Bone marrow (tissue), 2 donors: ENCODE measurements around the gene DCTN3.
"Not testable (repeated sequence)": the region's sequence is repeated elsewhere in the genome, so short reads cannot be mapped to it uniquely, and the experiment has no call there.

Experiments
- DNase-seq, 2 donors: peaks; one replicate each; lab custom pipeline; 2025; lab: John Stamatoyannopoulos, UW

The DCTN3 gene

GRCh38 chr9:34646211-34647083 is 26.2 kb upstream of the DCTN3 start, which contains the start of gene GALT:
TSS of gene GALT (plus strand) at chr9:34646675. CDS start at chr9:34646705, 30 bp downstream.
- peak; percentile 75 to 90 for DNase-seq

GRCh38 chr9:34644766-34645314 is 24.5 kb upstream of the DCTN3 start:
- DNase-seq, result no peak

- no peak for DNase-seq
Measured at GRCh38 chr9:34642679-34643078, 22.4 kb upstream of the DCTN3 start.

GRCh38 chr9:34639322-34639721 is 19.0 kb upstream of the DCTN3 start:
- not testable (repeated sequence) for DNase-seq

GRCh38 chr9:34638138-34638445 is 17.8 kb upstream of the DCTN3 start:
- no peak for DNase-seq

GRCh38 chr9:34637356-34638137 is 17.3 kb upstream of the DCTN3 start, which contains the start of gene SIGMAR1:
TSS of gene SIGMAR1 (minus strand) at chr9:34637787. CDS start at chr9:34637697, 90 bp downstream.
- peak; percentile 70 to 82 for DNase-seq

GRCh38 chr9:34636791-34637355 is 16.6 kb upstream of the DCTN3 start:
- no peak for DNase-seq

- DNase-seq, result no peak
Measured at GRCh38 chr9:34635556-34635955, 15.3 kb upstream of the DCTN3 start.

- no peak for DNase-seq
Measured at GRCh38 chr9:34634551-34635248, 14.4 kb upstream of the DCTN3 start.

GRCh38 chr9:34633851-34634550 is 13.7 kb upstream of the DCTN3 start:
- peak; percentile 37 to 62 for DNase-seq

- no peak for DNase-seq
Measured at GRCh38 chr9:34633166-34633565, 12.9 kb upstream of the DCTN3 start.

- DNase-seq, result no peak
Measured at GRCh38 chr9:34630402-34631154, 10.3 kb upstream of the DCTN3 start.

GRCh38 chr9:34629491-34629808 is 9.2 kb upstream of the DCTN3 start:
- DNase-seq, result no peak

GRCh38 chr9:34628656-34629490 is 8.6 kb upstream of the DCTN3 start, which contains the start of gene ARID3C:
TSS of gene ARID3C (minus strand) at chr9:34629066. CDS start at chr9:34628014, 1,052 bp downstream.
- DNase-seq, result no peak

- no peak for DNase-seq
Measured at GRCh38 chr9:34627716-34628655, 7.7 kb upstream of the DCTN3 start.

- no peak for DNase-seq
Measured at GRCh38 chr9:34625186-34625486, 4.8 kb upstream of the DCTN3 start.

GRCh38 chr9:34624475-34625185 is 4.3 kb upstream of the DCTN3 start:
- DNase-seq, result no peak
